MCF 10A (cell line): ENCODE measurements around the gene C6orf58. TPM values are rescaled to one million over a fixed set of nuclear protein-coding genes. Genes with fewer than 3 reads are reported as not detected.

Source experiments
- BruUV-seq: library from RNA; stranded (reverse); fragments of 400-500 nt; replicated peaks from 2 replicates; lab custom pipeline; 2021; lab: Mats Ljungman, UMichigan
- CTCF ChIA-PET: fragments of 300-600 bp; sonication (Branson Sonifier 250); formaldehyde crosslinking; extraction: SDS; loops from one replicate; lab custom pipeline; 2021; ENCODE audit warnings: antibody characterized with exemption, inconsistent platforms; lab: Yijun Ruan, JAX
- POLR2A ChIA-PET: fragments of 300-600, 350-650 bp; sonication (Branson Sonifier 250); formaldehyde crosslinking; extraction: SDS; loops from one replicate; lab custom pipeline; 2020; ENCODE audit warnings: antibody characterized with exemption, inconsistent platforms; lab: Yijun Ruan, JAX
- DNase-seq: peaks from one replicate; pipeline ENCODE4 v3.0.0-alpha.2; 2018; ENCODE audit not compliant: unreplicated experiment
- H3K27ac Mint-ChIP-seq: one replicate; pipeline ENCODE4 v1.8.0; 2022; ENCODE audit warnings: mild to moderate bottlenecking, low read depth, mixed read lengths; ENCODE audit not compliant: unreplicated experiment
- H3K27me3 Mint-ChIP-seq: one replicate; pipeline ENCODE4 v1.8.0; 2022; ENCODE audit warnings: mixed read lengths; ENCODE audit not compliant: insufficient read depth, unreplicated experiment
- H3K36me3 Mint-ChIP-seq: one replicate; pipeline ENCODE4 v1.8.0; 2022; ENCODE audit warnings: mild to moderate bottlenecking, moderate library complexity, mixed read lengths; ENCODE audit not compliant: insufficient read depth, unreplicated experiment
- H3K4me1 Mint-ChIP-seq: one replicate; pipeline ENCODE4 v1.8.0; 2022; ENCODE audit warnings: mixed read lengths; ENCODE audit not compliant: insufficient read depth, unreplicated experiment
- H3K4me3 Mint-ChIP-seq: one replicate; pipeline ENCODE4 v1.8.0; 2022; ENCODE audit warnings: mild to moderate bottlenecking, moderate library complexity, mixed read lengths; ENCODE audit not compliant: unreplicated experiment
- H3K9me3 Mint-ChIP-seq: one replicate; pipeline ENCODE4 v1.8.0; 2022; ENCODE audit warnings: mixed read lengths; ENCODE audit not compliant: unreplicated experiment
- CTCF ChIP-seq: fragments of 200-600 bp; IDR thresholded peaks from one replicate; pipeline ENCODE4 v1.8.0; 2022; ENCODE audit warnings: antibody characterized with exemption, mild to moderate bottlenecking; ENCODE audit not compliant: unreplicated experiment
- intact Hi-C: fragments of 100-400 bp; cut with micrococcal nuclease; formaldehyde crosslinking; loops from 2 replicates; pipeline ENCODE4 v1.14.1; 2022
- total RNA-seq: library from RNA; stranded (reverse); gene quantifications from 2 replicates; pipeline ENCODE4 v1.2.3, GENCODE V29; 2022

C6orf58 gene
- total RNA-seq, 1 experiment from 2014 or later = not detected

GRCh38 chr6:127566119-127566518 is 10.9 kb upstream of the C6orf58 start:
- ChIA-PET POLR2A (no interaction called here), CTCF (no interaction called here)
- Mint-ChIP-seq H3K4me1 (peaks cover 2% of the 10 kb centered on the region), H3K27ac (no peak overlapping the region), H3K9me3 (no peaks in the 10 kb centered on the region), H3K4me3 (no peak overlapping the region), H3K36me3 (no peaks in the 10 kb centered on the region), H3K27me3 (no peaks in the 10 kb centered on the region)
- BruUV-seq = no TSS peak
- no peak for TF ChIP-seq CTCF
- DNase-seq = no peak
- intact Hi-C loops = no loop called here

- intact Hi-C loops = no loop called here
- CTCF ChIA-PET = no interaction called here
- H3K27ac Mint-ChIP-seq = no peak overlapping the region
- DNase-seq = no peak
- no peaks in the 10 kb centered on the region for H3K9me3 Mint-ChIP-seq
- no peaks in the 10 kb centered on the region for H3K27me3 Mint-ChIP-seq
- TF ChIP-seq CTCF = no peak
- H3K4me1 Mint-ChIP-seq = no peaks in the 10 kb centered on the region
- POLR2A ChIA-PET = no interaction called here
- no TSS peak for BruUV-seq
- H3K4me3 Mint-ChIP-seq = no peak overlapping the region
- no peaks in the 10 kb centered on the region for H3K36me3 Mint-ChIP-seq
Observed at GRCh38 chr6:127566651-127567050, 10.3 kb upstream of the C6orf58 start.

- Mint-ChIP-seq H3K36me3 (no peaks in the 10 kb centered on the region), H3K9me3 (no peaks in the 10 kb centered on the region), H3K27me3 (no peaks in the 10 kb centered on the region), H3K4me3 (no peak overlapping the region), H3K4me1 (no peaks in the 10 kb centered on the region), H3K27ac (no peak overlapping the region)
- BruUV-seq = no TSS peak
- intact Hi-C loops = no loop called here
- no peak for TF ChIP-seq CTCF
- ChIA-PET CTCF (interaction anchor here (0.6 to 1.2 kb wide), 2 partner anchors 73 to 143 kb away, joined by 3 to 5 read pairs; no protein-coding TSS in a partner anchor), POLR2A (no interaction called here)
- no peak for DNase-seq
Observed at GRCh38 chr6:127567476-127567875, 9.5 kb upstream of the C6orf58 start.

GRCh38 chr6:127570739-127571389 is 6.1 kb upstream of the C6orf58 start:
- H3K36me3 Mint-ChIP-seq = no peaks in the 10 kb centered on the region
- POLR2A ChIA-PET = interaction anchor here (0.7 kb wide), 1 partner anchor 205 kb away, joined by 3 read pairs; no protein-coding TSS in a partner anchor
- peak; percentile 9 for DNase-seq
- no peaks in the 10 kb centered on the region for H3K4me1 Mint-ChIP-seq
- H3K27ac Mint-ChIP-seq = no peak overlapping the region
- CTCF ChIA-PET = no interaction called here
- no peaks in the 10 kb centered on the region for H3K27me3 Mint-ChIP-seq
- no peaks in the 10 kb centered on the region for H3K9me3 Mint-ChIP-seq
- no peak overlapping the region for H3K4me3 Mint-ChIP-seq
- intact Hi-C loops = no loop called here
- no TSS peak for BruUV-seq
- TF ChIP-seq CTCF = no peak
